ENCODE results near the gene ERG. TPM values are rescaled to one million over a fixed set of nuclear protein-coding genes. Genes with fewer than 3 reads are reported as not detected.

The ERG gene
- total and polyA plus RNA-seq, 2 donors (not counting 1 experiment from before 2014, with no cell fraction given), result under 0.01 TPM; not detected in 1

- H3K36me3 ChIP-seq (ENCODE audit: control insufficient read depth, insufficient read depth, low read length), result no peaks in the 10 kb centered on the region
- no peaks in the 10 kb centered on the region for H3K4me1 ChIP-seq (ENCODE audit: control insufficient read depth, extremely low read depth, insufficient read depth, low read length)
- H3K27ac ChIP-seq (ENCODE audit: insufficient read depth, low read length), result no peak overlapping the region
- H3K27me3 ChIP-seq (ENCODE audit: control insufficient read depth, insufficient read depth, low read length), result no peaks in the 10 kb centered on the region
- no peak overlapping the region for H2AFZ ChIP-seq (ENCODE audit: low read length)
- TF ChIP-seq CTCF (conservative IDR thresholded peaks at IDR 0.05 in 1 of 2, IDR thresholded peaks at IDR 0.05 in 1 of 2; ENCODE audit: low read depth in 1 of 2, low read length in 2 of 2) (no peak), EZH2 (IDR thresholded peaks at IDR 0.05; ENCODE audit: low read length, missing control alignments) (no peak)
- no peak overlapping the region for H3K9ac ChIP-seq (ENCODE audit: insufficient read depth, low read length)
- no peak overlapping the region for H3K4me2 ChIP-seq (ENCODE audit: extremely low read depth, insufficient read depth, low read length)
- DNase-seq (ENCODE audit: low read depth in 2 of 2), result no peak
- H3K4me3 ChIP-seq (replicated peaks in 1 of 4; ENCODE audit: control extremely low read depth in 1 of 4, insufficient read depth in 1 of 4, low read depth in 3 of 4, low read length in 4 of 4), result no peak overlapping the region
- H3K9me3 ChIP-seq (ENCODE audit: control insufficient read depth, insufficient read depth, low read depth, low read length), result no peaks in the 10 kb centered on the region
- no peaks in the 10 kb centered on the region for H4K20me1 ChIP-seq (ENCODE audit: control insufficient read depth, extremely low read depth, insufficient read depth, low read length)
- H3K79me2 ChIP-seq (ENCODE audit: control insufficient read depth, insufficient read depth, low read length), result no peaks in the 10 kb centered on the region
Measured at GRCh38 chr21:38479641-38480525, 18.4 kb downstream of the ERG start.

- no peaks in the 10 kb centered on the region for H3K9me3 ChIP-seq (ENCODE audit: control insufficient read depth, insufficient read depth, low read depth, low read length)
- H3K4me2 ChIP-seq (ENCODE audit: extremely low read depth, insufficient read depth, low read length), result no peak overlapping the region
- no peak overlapping the region for H3K4me3 ChIP-seq (replicated peaks in 1 of 4; ENCODE audit: control extremely low read depth in 1 of 4, insufficient read depth in 1 of 4, low read depth in 3 of 4, low read length in 4 of 4)
- H3K9ac ChIP-seq (ENCODE audit: insufficient read depth, low read length), result no peak overlapping the region
- TF ChIP-seq CTCF (conservative IDR thresholded peaks at IDR 0.05 in 1 of 2, IDR thresholded peaks at IDR 0.05 in 1 of 2; ENCODE audit: low read depth in 1 of 2, low read length in 2 of 2) (no peak), EZH2 (IDR thresholded peaks at IDR 0.05; ENCODE audit: low read length, missing control alignments) (no peak)
- H3K36me3 ChIP-seq (ENCODE audit: control insufficient read depth, insufficient read depth, low read length), result no peaks in the 10 kb centered on the region
- DNase-seq (ENCODE audit: low read depth in 2 of 2), result peak; percentile 9 to 97
- no peaks in the 10 kb centered on the region for H3K79me2 ChIP-seq (ENCODE audit: control insufficient read depth, insufficient read depth, low read length)
- no peaks in the 10 kb centered on the region for H4K20me1 ChIP-seq (ENCODE audit: control insufficient read depth, extremely low read depth, insufficient read depth, low read length)
- H3K4me1 ChIP-seq (ENCODE audit: control insufficient read depth, extremely low read depth, insufficient read depth, low read length), result no peaks in the 10 kb centered on the region
- H3K27me3 ChIP-seq (ENCODE audit: control insufficient read depth, insufficient read depth, low read length), result no peaks in the 10 kb centered on the region
- H2AFZ ChIP-seq (ENCODE audit: low read length), result no peak overlapping the region
- no peak overlapping the region for H3K27ac ChIP-seq (ENCODE audit: insufficient read depth, low read length)
Measured at GRCh38 chr21:38478782-38479181, 19.5 kb downstream of the ERG start.

GRCh38 chr21:38477226-38477625 is 21.1 kb downstream of the ERG start:
- H3K4me3 ChIP-seq (replicated peaks in 1 of 4; ENCODE audit: control extremely low read depth in 1 of 4, insufficient read depth in 1 of 4, low read depth in 3 of 4, low read length in 4 of 4), result no peak overlapping the region
- peak in 1 of 2 donors; percentile 95 for DNase-seq (ENCODE audit: low read depth in 2 of 2)
- no peaks in the 10 kb centered on the region for H4K20me1 ChIP-seq (ENCODE audit: control insufficient read depth, extremely low read depth, insufficient read depth, low read length)
- no peak overlapping the region for H3K4me2 ChIP-seq (ENCODE audit: extremely low read depth, insufficient read depth, low read length)
- no peaks in the 10 kb centered on the region for H3K27me3 ChIP-seq (ENCODE audit: control insufficient read depth, insufficient read depth, low read length)
- H3K36me3 ChIP-seq (ENCODE audit: control insufficient read depth, insufficient read depth, low read length), result no peaks in the 10 kb centered on the region
- no peaks in the 10 kb centered on the region for H3K4me1 ChIP-seq (ENCODE audit: control insufficient read depth, extremely low read depth, insufficient read depth, low read length)
- no peak for TF ChIP-seq CTCF (conservative IDR thresholded peaks at IDR 0.05 in 1 of 2, IDR thresholded peaks at IDR 0.05 in 1 of 2; ENCODE audit: low read depth in 1 of 2, low read length in 2 of 2)
- no peak for TF ChIP-seq EZH2 (IDR thresholded peaks at IDR 0.05; ENCODE audit: low read length, missing control alignments)
- H2AFZ ChIP-seq (ENCODE audit: low read length), result no peak overlapping the region
- no peaks in the 10 kb centered on the region for H3K79me2 ChIP-seq (ENCODE audit: control insufficient read depth, insufficient read depth, low read length)
- H3K27ac ChIP-seq (ENCODE audit: insufficient read depth, low read length), result no peak overlapping the region
- no peak overlapping the region for H3K9ac ChIP-seq (ENCODE audit: insufficient read depth, low read length)
- no peaks in the 10 kb centered on the region for H3K9me3 ChIP-seq (ENCODE audit: control insufficient read depth, insufficient read depth, low read depth, low read length)

All from fibroblast of lung (primary cell).